ENCODE measurements around the gene ERI3. TPM values are rescaled to one million over a fixed set of nuclear protein-coding genes. Genes with fewer than 3 reads are reported as not detected.

Gene ERI3
- total RNA-seq, 4 donors from 2014 or later = 23.8 to 30.5 (median 28.7) TPM

- no peak for TF ChIP-seq CTCF (IDR thresholded peaks at IDR 0.05; ENCODE audit: low read depth)
Observed at GRCh38 chr1:44347280-44347679, 7.8 kb downstream of the ERI3 start.

GRCh38 chr1:44346878-44347277 lies 8.2 kb downstream of the ERI3 start:
- TF ChIP-seq CTCF (IDR thresholded peaks at IDR 0.05; ENCODE audit: low read depth) = no peak

- no peak for TF ChIP-seq CTCF (IDR thresholded peaks at IDR 0.05; ENCODE audit: low read depth)
Observed at GRCh38 chr1:44346184-44346583, 8.9 kb downstream of the ERI3 start.

GRCh38 chr1:44345187-44345775 lies 9.8 kb downstream of the ERI3 start:
- no peak for TF ChIP-seq CTCF (IDR thresholded peaks at IDR 0.05; ENCODE audit: low read depth)

GRCh38 chr1:44339731-44340130 lies 15.3 kb downstream of the ERI3 start:
- TF ChIP-seq CTCF (IDR thresholded peaks at IDR 0.05; ENCODE audit: low read depth) = no peak

GRCh38 chr1:44338136-44338535 lies 16.9 kb downstream of the ERI3 start:
- no peak for TF ChIP-seq CTCF (IDR thresholded peaks at IDR 0.05; ENCODE audit: low read depth)

GRCh38 chr1:44336668-44337067 lies 18.4 kb downstream of the ERI3 start:
- no peak for TF ChIP-seq CTCF (IDR thresholded peaks at IDR 0.05; ENCODE audit: low read depth)
